ENCODE measurements around the gene MRTFA.

DNA sequence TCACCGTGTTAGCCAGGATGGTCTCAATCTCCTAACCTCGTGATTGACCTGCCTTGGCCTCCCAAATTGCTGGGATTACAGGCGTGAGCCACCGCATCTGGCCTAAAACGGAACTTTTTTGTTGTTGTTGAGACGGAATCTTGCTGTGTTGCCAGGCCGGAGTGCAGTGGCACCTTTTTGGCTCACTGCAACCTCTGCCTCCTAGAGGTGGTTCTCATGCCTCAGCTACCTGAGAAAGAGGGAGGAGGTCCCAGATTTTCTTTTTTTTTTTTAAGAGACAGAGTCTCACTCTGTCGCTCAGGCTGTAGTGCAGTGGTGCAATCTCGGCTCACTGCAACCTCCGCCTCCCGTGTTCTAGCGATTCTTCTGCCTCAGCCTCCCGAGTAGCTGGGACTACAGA, 34.9 kb upstream of the MRTFA start:
- TF ChIP-seq, protein P1, sequence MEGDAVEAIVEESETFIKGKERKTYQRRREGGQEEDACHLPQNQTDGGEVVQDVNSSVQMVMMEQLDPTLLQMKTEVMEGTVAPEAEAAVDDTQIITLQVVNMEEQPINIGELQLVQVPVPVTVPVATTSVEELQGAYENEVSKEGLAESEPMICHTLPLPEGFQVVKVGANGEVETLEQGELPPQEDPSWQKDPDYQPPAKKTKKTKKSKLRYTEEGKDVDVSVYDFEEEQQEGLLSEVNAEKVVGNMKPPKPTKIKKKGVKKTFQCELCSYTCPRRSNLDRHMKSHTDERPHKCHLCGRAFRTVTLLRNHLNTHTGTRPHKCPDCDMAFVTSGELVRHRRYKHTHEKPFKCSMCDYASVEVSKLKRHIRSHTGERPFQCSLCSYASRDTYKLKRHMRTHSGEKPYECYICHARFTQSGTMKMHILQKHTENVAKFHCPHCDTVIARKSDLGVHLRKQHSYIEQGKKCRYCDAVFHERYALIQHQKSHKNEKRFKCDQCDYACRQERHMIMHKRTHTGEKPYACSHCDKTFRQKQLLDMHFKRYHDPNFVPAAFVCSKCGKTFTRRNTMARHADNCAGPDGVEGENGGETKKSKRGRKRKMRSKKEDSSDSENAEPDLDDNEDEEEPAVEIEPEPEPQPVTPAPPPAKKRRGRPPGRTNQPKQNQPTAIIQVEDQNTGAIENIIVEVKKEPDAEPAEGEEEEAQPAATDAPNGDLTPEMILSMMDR (IDR thresholded peaks at IDR 0.05): no peak
- no peak for TF ChIP-seq POLR2A (IDR thresholded peaks at IDR 0.05)
